SK-N-SH (cell line): Measurements from ENCODE around the gene SEMA3B. TPM values are rescaled to one million over a fixed set of nuclear protein-coding genes. Genes with fewer than 3 reads are reported as not detected.

Experiments used
- CTCF ChIA-PET: fragments of 300-600, 350-600 bp; formaldehyde crosslinking; extraction: SDS; loops from one replicate; lab custom pipeline; 2021; lab: Yijun Ruan, JAX
- POLR2A ChIA-PET: fragments of 350-600 bp; sonication (Branson Sonifier 250); formaldehyde crosslinking; extraction: SDS; loops from one replicate; lab custom pipeline; 2020; ENCODE audit warnings: antibody characterized with exemption, inconsistent platforms; lab: Yijun Ruan, JAX
- DNase-seq: peaks from one replicate; pipeline ENCODE4 v3.0.0; 2012
- H2AFZ ChIP-seq: fragments of 200-600 bp; sonication (generic); 2 replicates; pipeline ENCODE4 v1.8.1; 2016; ENCODE audit warnings: antibody characterized with exemption, mild to moderate bottlenecking, low read depth
- H3F3A ChIP-seq: fragments of 200-600 bp; sonication (generic); replicated peaks from 2 replicates; pipeline ENCODE3; 2016; ENCODE audit warnings: antibody characterized with exemption, mild to moderate bottlenecking; ENCODE audit not compliant: insufficient read depth
- H3K27ac ChIP-seq, 2 experiments: fragments of 200-500 bp in 1 of 2; fragments of 200-600 bp in 1 of 2; sonication (Bioruptor generic) in 1 of 2; sonication (generic), shearing (Covaris generic) in 1 of 2; 2 replicates each; pipeline versions ENCODE4 v1.5.1 to v1.6.1; 2014 to 2016; ENCODE audit warnings: low read depth in 2 of 2, inconsistent platforms in 1 of 2, low read length in 1 of 2, mild to moderate bottlenecking in 1 of 2, mixed read lengths in 1 of 2
- H3K27me3 ChIP-seq: fragments of 200-600 bp; sonication (generic), shearing (Covaris generic); 2 replicates; pipeline ENCODE4 v1.6.1; 2016; ENCODE audit warnings: mixed run types; ENCODE audit not compliant: insufficient read depth
- H3K36me3 ChIP-seq, 2 experiments: fragments of 200-500 bp in 1 of 2; fragments of 200-600 bp in 1 of 2; sonication (Bioruptor generic) in 1 of 2; sonication (generic) in 1 of 2; replicated peaks in 1 of 2; 2 replicates each; pipeline versions ENCODE3 to v1.5.1; 2014 to 2016; ENCODE audit warnings: low read length in 1 of 2, mild to moderate bottlenecking in 1 of 2; ENCODE audit not compliant: insufficient read depth in 2 of 2, control insufficient read depth in 1 of 2
- H3K4me1 ChIP-seq, 2 experiments: fragments of 200-500 bp in 1 of 2; fragments of 200-600 bp in 1 of 2; sonication (Bioruptor generic) in 1 of 2; sonication (generic), shearing (Covaris generic) in 1 of 2; 2 replicates each; pipeline versions ENCODE4 v1.5.1 to v1.6.1; 2014 to 2016; ENCODE audit warnings: low read depth in 1 of 2, low read length in 1 of 2, mixed run types in 1 of 2; ENCODE audit not compliant: insufficient read depth in 2 of 2, control insufficient read depth in 1 of 2
- H3K4me2 ChIP-seq: fragments of 200-600 bp; sonication (generic), shearing (Covaris generic); 2 replicates; pipeline ENCODE4 v1.6.1; 2017; ENCODE audit warnings: mixed run types
- H3K4me3 ChIP-seq, 2 experiments: fragments of 200-500 bp in 1 of 2; fragments of 200-600 bp in 1 of 2; sonication (Bioruptor generic) in 1 of 2; sonication (generic), shearing (Covaris generic) in 1 of 2; 2 replicates each; pipeline versions ENCODE4 v1.5.1 to v1.8.1; 2014 to 2016; ENCODE audit warnings: low read depth in 2 of 2, inconsistent platforms in 1 of 2, low read length in 1 of 2, mild to moderate bottlenecking in 1 of 2, mixed read lengths in 1 of 2, moderate library complexity in 1 of 2
- H3K79me2 ChIP-seq: fragments of 200-600 bp; sonication (generic); 2 replicates; pipeline ENCODE4 v1.8.1; 2017; ENCODE audit warnings: mild to moderate bottlenecking; ENCODE audit not compliant: insufficient read depth
- H3K9ac ChIP-seq: fragments of 200-600 bp; sonication (generic); 2 replicates; pipeline ENCODE4 v1.6.1; 2017; ENCODE audit warnings: mixed run types
- H3K9me2 ChIP-seq: fragments of 200-600 bp; sonication (generic); 2 replicates; pipeline ENCODE4 v1.6.1; 2017; ENCODE audit warnings: mixed run types
- H3K9me3 ChIP-seq: fragments of 200-600 bp; sonication (generic); 2 replicates; pipeline ENCODE4 v1.6.1; 2017; ENCODE audit warnings: mixed run types, mild to moderate bottlenecking, moderate library complexity
- H4K20me1 ChIP-seq: fragments of 200-600 bp; sonication (generic); 2 replicates; pipeline ENCODE4 v1.6.1; 2017; ENCODE audit warnings: mild to moderate bottlenecking, mixed run types; ENCODE audit not compliant: insufficient read depth
- CHD2 ChIP-seq: fragments of 150-350 bp; IDR thresholded peaks from 2 replicates; pipeline ENCODE4 v1.6.1; 2018; ENCODE audit warnings: low read length; ENCODE audit not compliant: partially characterized antibody
- CTCF ChIP-seq: fragments of 200-600 bp; sonication (generic); IDR thresholded peaks from 2 replicates; pipeline ENCODE4 v1.6.1; 2017; ENCODE audit warnings: antibody characterized with exemption, mild to moderate bottlenecking, moderate library complexity
- ELF1 ChIP-seq: IDR thresholded peaks from 2 replicates; pipeline ENCODE4 v1.4.0; 2012
- EZH2phosphoT487 ChIP-seq: fragments of 200-600 bp; sonication (generic); IDR thresholded peaks from 2 replicates; pipeline ENCODE4 v1.6.1; 2017; ENCODE audit warnings: low read depth, mixed run types, mild to moderate bottlenecking, antibody characterized with exemption, moderate library complexity, borderline replicate concordance
- FOXJ3 ChIP-seq: sonication (generic); formaldehyde crosslinking; IDR thresholded peaks from 2 replicates; pipeline ENCODE4 v1.5.1; 2020; ENCODE audit warnings: mild to moderate bottlenecking, missing genetic modification reagents
- GABPA ChIP-seq: IDR thresholded peaks from 2 replicates; pipeline ENCODE4 v1.4.0; 2012; ENCODE audit warnings: low read depth, mild to moderate bottlenecking
- MAX ChIP-seq: IDR thresholded peaks from 2 replicates; pipeline ENCODE4 v1.4.0; 2012; ENCODE audit warnings: low read depth
- NFIC ChIP-seq: IDR thresholded peaks from 2 replicates; pipeline ENCODE4 v1.4.0; 2012; ENCODE audit warnings: borderline replicate concordance
- NRF1 ChIP-seq: IDR thresholded peaks from 2 replicates; pipeline ENCODE4 v1.6.1; 2012; ENCODE audit warnings: low read depth, mild to moderate bottlenecking, low read length
- POLR2AphosphoS5 ChIP-seq: IDR thresholded peaks from 2 replicates; pipeline ENCODE4 v1.6.1; 2012; ENCODE audit warnings: low read depth, low read length
- RAD21 ChIP-seq: IDR thresholded peaks from 2 replicates; pipeline ENCODE4 v1.6.1; 2012; ENCODE audit warnings: mild to moderate bottlenecking, low read length
- TAF1 ChIP-seq: IDR thresholded peaks from 2 replicates; pipeline ENCODE4 v1.6.1; 2012; ENCODE audit warnings: low read depth, mild to moderate bottlenecking, low read length, moderate library complexity, borderline replicate concordance
- TCF12 ChIP-seq: IDR thresholded peaks from 2 replicates; pipeline ENCODE4 v1.4.0; 2012
- TEAD4 ChIP-seq: IDR thresholded peaks from 2 replicates; pipeline ENCODE4 v1.4.0; 2012; ENCODE audit warnings: mild to moderate bottlenecking, borderline replicate concordance; ENCODE audit not compliant: insufficient read depth
- USF2 ChIP-seq: fragments of 150-350 bp; IDR thresholded peaks from 2 replicates; pipeline ENCODE4 v1.6.1; 2017; ENCODE audit warnings: antibody characterized with exemption, low read length, low read depth, borderline replicate concordance
- ZBTB33 ChIP-seq: IDR thresholded peaks from 2 replicates; pipeline ENCODE4 v1.4.0; 2012; ENCODE audit warnings: low read depth, borderline replicate concordance
- WGBS: methylation state at CpG from one replicate; pipeline ENCODE4 v1.1.6; 2017; ENCODE audit warnings: low lambda C conversion rate; 5-methylcytosine and 5-hydroxymethylcytosine counted together
- polyA plus RNA-seq, 3 experiments: library from polyadenylated mRNA; depleted of rRNA; stranded (reverse); fragments of >200 nt; gene quantifications; 2 replicates each; pipeline ENCODE4 v1.2.3, GENCODE V29; 2012

SEMA3B gene
- polyA plus RNA-seq, 1 of the 3 experiments (the other 2 are of a cell fraction), result 14.9 TPM

- TF ChIP-seq EZH2phosphoT487 (no peak), TAF1 (no peak), TEAD4 (no peak), USF2 (no peak), GABPA (no peak), CHD2 (no peak), NRF1 (no peak), RAD21 (no peak), FOXJ3 (no peak), NFIC (no peak), ELF1 (no peak), MAX (no peak), TCF12 (no peak), CTCF (no peak), ZBTB33 (no peak), POLR2AphosphoS5 (no peak)
- no peaks in the 10 kb centered on the region for H3K9me3 ChIP-seq
- no peaks in the 10 kb centered on the region for H3K79me2 ChIP-seq
- H3K9me2 ChIP-seq, result no peaks in the 10 kb centered on the region
- H2AFZ ChIP-seq, result peak overlapping the region; percentile 95
- peak overlapping the region; percentile 46; the same call in 1 of the 2 replicates for H3K9ac ChIP-seq
- WGBS, result 1% methylated on average over 27 of the region's 40 CpGs
- H3K36me3 ChIP-seq, result no peaks in the 10 kb centered on the region
- H3K27ac ChIP-seq, result no peak overlapping the region; a peak in 1 of 4 replicates
- DNase-seq, result no peak
- peaks cover 3% of the 10 kb centered on the region for H3F3A ChIP-seq
- H3K4me3 ChIP-seq, result peak overlapping the region; percentile 73 to 77
- peaks cover 0 to 9% of the 10 kb centered on the region in 2 experiments; a peak in 1 of 4 replicates for H3K4me1 ChIP-seq
- peak overlapping the region; percentile 90 for H3K4me2 ChIP-seq
- H4K20me1 ChIP-seq, result no peaks in the 10 kb centered on the region
- peaks cover 7% of the 10 kb centered on the region; the same call in 1 of the 2 replicates for H3K27me3 ChIP-seq
- CTCF ChIA-PET, result interaction anchor here (0.6 to 61.6 kb wide), 20 partner anchors 19 to 162 kb away, joined by 3 to 1375 read pairs (median 6); partner anchors contain the start of genes GNAI2, GNAT1, IFRD2 and LSMEM2
- POLR2A ChIA-PET, result interaction anchor here (0.6 to 2.2 kb wide), 3 partner anchors 9 to 553 kb away, joined by 3 to 14 read pairs (median 4); partner anchors contain the start of gene GNAI2
Observed at GRCh38 chr3:50226888-50227389, 42.0 kb upstream of the SEMA3B start.
